Measurements from ENCODE around the gene ELAVL4.
"Not testable (repeated sequence)": the region's sequence is repeated elsewhere in the genome, so short reads cannot be mapped to it uniquely, and the experiment has no call there.

The ELAVL4 gene

DNA sequence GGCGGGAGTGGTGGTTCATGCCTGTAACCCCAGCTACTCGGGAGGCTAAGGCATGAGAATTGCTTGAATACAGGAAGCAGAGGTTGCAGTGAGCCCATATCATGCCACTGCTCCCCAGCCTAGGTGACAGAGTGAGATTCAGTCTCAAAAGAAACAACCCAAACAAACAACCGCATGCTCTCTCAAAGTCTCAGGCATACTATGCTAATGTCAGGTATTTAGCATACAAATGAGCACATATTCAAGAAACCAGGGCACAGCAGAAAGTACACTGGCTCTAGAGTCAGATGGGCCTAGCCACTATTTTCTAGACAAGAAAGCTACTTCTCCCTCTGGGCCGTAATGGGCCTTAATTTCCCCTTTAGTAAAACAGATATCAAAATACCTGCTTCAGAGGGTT is 55.0 kb downstream of the ELAVL4 start:
- H3K4me3 ChIP-seq (ENCODE audit: control insufficient read depth, low read depth, low read length): no peak overlapping the region
- DNase-seq (ENCODE audit: low read depth): no peak
- no peak for TF ChIP-seq CTCF (IDR thresholded peaks at IDR 0.05; ENCODE audit: control insufficient read depth, insufficient read depth, low read depth, low read length, missing control alignments)

GRCh38 chr1:50166351-50166750 is 57.6 kb downstream of the ELAVL4 start:
- not testable (repeated sequence) for DNase-seq (ENCODE audit: low read depth); H3K4me3 ChIP-seq (ENCODE audit: control insufficient read depth, low read depth, low read length)

- no peak for TF ChIP-seq CTCF (IDR thresholded peaks at IDR 0.05; ENCODE audit: control insufficient read depth, insufficient read depth, low read depth, low read length, missing control alignments)
- H3K4me3 ChIP-seq (ENCODE audit: control insufficient read depth, low read depth, low read length): no peak overlapping the region
- DNase-seq (ENCODE audit: low read depth): no peak
Measured at GRCh38 chr1:50172299-50172698, 63.6 kb downstream of the ELAVL4 start.

DNA sequence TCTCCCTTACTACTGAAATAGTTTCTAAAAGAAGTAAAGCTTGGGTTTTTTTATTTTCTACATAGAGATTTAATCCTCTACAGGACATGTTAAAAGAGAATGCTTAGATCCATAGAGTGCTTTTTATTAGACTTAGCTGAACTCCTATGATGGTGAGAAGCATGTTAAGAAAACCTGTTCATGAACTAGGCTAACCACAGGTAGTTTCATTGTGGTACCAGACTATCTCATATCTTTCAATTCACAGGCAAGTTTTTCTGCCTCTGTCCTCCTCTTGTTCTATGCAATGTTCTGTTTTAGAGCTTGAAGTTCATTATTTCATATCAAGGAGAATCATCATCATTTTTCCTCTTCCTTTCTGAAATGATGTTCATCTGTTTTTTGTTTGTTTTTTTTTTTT is 65.4 kb downstream of the ELAVL4 start:
- TF ChIP-seq CTCF (IDR thresholded peaks at IDR 0.05; ENCODE audit: control insufficient read depth, insufficient read depth, low read depth, low read length, missing control alignments): no peak
- DNase-seq (ENCODE audit: low read depth): no peak
- H3K4me3 ChIP-seq (ENCODE audit: control insufficient read depth, low read depth, low read length): no peak overlapping the region

- no peak overlapping the region for H3K4me3 ChIP-seq (ENCODE audit: control insufficient read depth, low read depth, low read length)
- DNase-seq (ENCODE audit: low read depth): no peak
- TF ChIP-seq CTCF (IDR thresholded peaks at IDR 0.05; ENCODE audit: control insufficient read depth, insufficient read depth, low read depth, low read length, missing control alignments): no peak
Measured at GRCh38 chr1:50175719-50176639, 67.3 kb downstream of the ELAVL4 start.

DNA sequence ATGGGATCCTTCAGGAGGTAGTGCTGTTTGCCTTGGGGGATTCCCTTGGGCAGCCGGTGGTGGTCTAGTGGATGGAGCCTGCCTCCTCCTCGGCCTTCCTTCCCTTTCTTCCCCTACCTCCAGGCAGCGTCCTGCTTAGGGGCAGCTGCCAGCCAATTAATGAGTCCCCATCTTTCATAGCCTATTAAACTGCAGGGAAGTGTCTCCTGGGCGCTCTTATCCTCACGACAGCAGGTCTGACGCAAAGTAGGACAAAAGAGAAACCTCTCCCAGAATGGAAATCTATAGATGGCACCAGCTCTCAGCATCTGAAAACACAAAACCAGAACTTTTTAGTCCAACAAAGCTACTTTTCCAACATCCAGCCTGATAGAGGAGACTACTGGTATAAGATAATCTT is 69.3 kb downstream of the ELAVL4 start:
- no peak overlapping the region for H3K4me3 ChIP-seq (ENCODE audit: control insufficient read depth, low read depth, low read length)
- no peak for TF ChIP-seq CTCF (IDR thresholded peaks at IDR 0.05; ENCODE audit: control insufficient read depth, insufficient read depth, low read depth, low read length, missing control alignments)
- no peak for DNase-seq (ENCODE audit: low read depth)

DNA sequence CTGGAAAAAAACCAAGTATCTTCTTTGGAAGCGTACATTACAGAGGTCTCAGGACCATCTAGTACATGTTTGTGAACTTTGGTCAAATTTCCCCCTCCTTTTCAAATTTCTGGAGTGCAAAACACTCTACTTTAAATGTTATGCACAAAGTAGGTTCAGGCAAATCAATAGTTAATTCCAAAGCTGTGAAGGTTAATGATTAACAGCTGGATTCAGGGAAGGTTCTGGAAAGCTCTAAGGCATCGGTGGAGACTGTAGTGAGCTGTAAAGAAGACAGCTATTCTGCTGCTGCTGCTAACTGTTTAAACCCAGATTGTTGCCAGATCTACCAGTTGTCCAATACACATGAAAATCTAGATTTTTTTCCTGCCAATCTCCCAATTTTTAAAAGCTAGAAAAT is 70.9 kb downstream of the ELAVL4 start:
- no peak overlapping the region for H3K4me3 ChIP-seq (ENCODE audit: control insufficient read depth, low read depth, low read length)
- no peak for DNase-seq (ENCODE audit: low read depth)
- TF ChIP-seq CTCF (IDR thresholded peaks at IDR 0.05; ENCODE audit: control insufficient read depth, insufficient read depth, low read depth, low read length, missing control alignments): no peak

Data from AG09309 (cell line).